ENCODE results near the gene CHRNB2.

GRCh38 chr1:154529308-154529707 lies 38.3 kb upstream of the CHRNB2 start:
- TF ChIP-seq CTCF (IDR thresholded peaks at IDR 0.05) (no peak), POLR2A (IDR thresholded peaks at IDR 0.05) (no peak)
